Stimulated activated CD8-positive, alpha-beta memory T cell treated with anti-CD3 and anti-CD28 coated beads, Interleukin-12 subunit alpha, Interleukin-12 subunit beta, amount 100 ng/mL, for 4 hours (primary cell): ENCODE measurements around the gene TMA7.
"Not testable (repeated sequence)": the region's sequence is repeated elsewhere in the genome, so short reads cannot be mapped to it uniquely, and the experiment has no call there.

Experiments used
- DNase-seq: peaks from one replicate; pipeline ENCODE4 v3.0.0-alpha.2; 2020; ENCODE audit warnings: low read depth

TMA7 gene

GRCh38 chr3:48439820-48440589 lies at the start of gene TMA7, which contains the start of gene CCDC51:
TSS of gene TMA7 (plus strand) at chr3:48440257. CDS start at chr3:48440297, 40 bp downstream.
TSS of gene CCDC51 (minus strand) at chr3:48440119. CDS start at chr3:48435128, 4,991 bp downstream.
- peak; percentile 95 for DNase-seq

DNA sequence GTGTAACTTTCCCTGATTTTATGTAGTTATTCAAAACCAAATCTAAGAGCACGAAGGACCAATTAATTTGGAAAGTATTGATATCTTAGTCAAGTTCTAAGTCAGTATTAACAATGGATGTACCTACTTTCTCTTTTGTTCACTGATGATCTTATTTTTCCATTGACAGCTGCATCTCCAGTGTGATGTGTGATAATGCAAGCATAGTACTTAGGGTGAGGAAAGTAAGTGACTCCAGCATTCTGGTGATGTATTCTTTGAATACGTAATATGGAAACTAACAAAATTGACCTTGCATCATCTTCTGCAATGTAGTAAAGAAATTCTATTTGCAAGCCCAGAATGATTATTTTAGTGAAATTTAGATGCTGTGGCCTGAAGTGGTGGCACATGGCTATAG lies 45.7 kb upstream of the TMA7 start:
- no peak for DNase-seq

DNA sequence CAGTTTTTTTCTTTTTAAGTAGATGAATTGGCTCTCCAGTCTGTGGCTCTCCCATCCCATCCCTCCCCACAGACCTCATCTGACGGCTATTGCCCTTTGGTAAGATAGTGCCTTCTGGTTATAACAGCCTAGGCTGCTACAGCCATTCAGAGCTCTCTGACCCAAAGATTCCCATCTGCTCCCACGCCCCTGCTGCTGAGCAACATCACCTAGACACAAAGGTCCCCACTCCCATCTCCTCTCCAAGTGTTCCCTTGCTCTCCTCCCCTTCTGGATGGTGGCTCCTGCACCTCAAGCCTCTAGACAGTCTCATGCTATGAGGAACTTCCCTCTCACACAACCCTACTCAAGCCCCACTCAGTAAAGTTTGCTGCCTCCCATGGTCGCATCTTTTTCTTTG lies 44.3 kb upstream of the TMA7 start:
- no peak for DNase-seq

GRCh38 chr3:48397767-48398681 lies 42.0 kb upstream of the TMA7 start:
- DNase-seq, result no peak

DNA sequence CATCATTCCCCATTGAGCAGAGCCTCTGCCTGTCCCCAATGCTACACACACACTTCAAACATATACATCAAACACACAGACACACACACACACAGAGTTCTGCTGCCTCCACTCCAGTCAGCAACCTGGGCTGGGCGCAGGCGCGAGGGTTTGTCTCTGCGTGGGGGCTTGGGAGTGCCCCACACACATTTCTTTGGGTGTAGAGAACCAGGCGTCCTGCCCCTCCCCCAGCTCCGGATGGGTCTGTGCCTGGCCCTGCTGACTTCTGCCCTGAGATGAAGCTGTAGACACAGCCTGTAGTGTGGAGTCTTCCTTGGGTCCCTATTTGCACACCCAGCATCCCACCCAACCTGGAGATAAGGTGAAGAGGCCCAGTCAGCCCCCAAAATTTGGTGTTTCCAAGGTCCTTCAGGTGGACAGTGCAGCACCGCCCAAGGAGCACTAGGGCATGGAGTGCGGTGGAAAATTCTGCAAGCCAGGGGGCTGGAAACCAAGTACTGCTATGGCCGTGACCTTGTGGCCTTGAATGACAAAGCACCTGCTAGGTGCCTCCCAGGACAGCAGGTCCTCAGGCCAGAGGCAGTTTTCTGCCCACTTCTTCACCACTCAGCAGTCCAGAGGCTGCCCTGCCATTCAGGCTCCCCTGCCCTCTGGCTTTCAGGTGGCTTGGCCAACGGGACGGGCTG lies 41.2 kb upstream of the TMA7 start:
- DNase-seq, result no peak

- no peak for DNase-seq
Observed at GRCh38 chr3:48399387-48400172, 40.5 kb upstream of the TMA7 start.

- peak; percentile 15 for DNase-seq
Observed at GRCh38 chr3:48400824-48401433, 39.1 kb upstream of the TMA7 start.

DNA sequence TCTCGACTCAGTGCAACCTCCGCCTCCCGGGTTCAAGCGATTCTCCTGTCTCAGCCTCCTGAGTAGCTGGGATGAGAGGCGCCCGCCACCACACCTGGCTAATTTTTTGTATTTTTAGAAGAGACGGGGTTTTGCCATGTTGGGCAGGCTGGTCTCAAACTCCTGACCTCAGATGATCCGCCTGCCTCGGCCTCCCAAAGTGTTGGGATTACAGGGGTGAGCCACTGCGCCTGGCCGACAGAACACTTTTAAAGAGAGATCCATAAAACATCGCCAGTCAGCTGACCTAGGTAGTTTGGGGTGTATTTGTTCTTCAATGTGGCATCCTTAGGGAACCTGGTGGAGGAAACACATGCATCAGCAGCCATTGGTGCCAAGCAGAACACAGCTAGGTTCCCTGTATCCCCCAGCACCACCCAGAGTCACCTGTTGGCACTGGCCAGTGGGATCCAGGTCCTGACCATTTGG lies 38.6 kb upstream of the TMA7 start:
- DNase-seq, result not testable (repeated sequence)

DNA sequence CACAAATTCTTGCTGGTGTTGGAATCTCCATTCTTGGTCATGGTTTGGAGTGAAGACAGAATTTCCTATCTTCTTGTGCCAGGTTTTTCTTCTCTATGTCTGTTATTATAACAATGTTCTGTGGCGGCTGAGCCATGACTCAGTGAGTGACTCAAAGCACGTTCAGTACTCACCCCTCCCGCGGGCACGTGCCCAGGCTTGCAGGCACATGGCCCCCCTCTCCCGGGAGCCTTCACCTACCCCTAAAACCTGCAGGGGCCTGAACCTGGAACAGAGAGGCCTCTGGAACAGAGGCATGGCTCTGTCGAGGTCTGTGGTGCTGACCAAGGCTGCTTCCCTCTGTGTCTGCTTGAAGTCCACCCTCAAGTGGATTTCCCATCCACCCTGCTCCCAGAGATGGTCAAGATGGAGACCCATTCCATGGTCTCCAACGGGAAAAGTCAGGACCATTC lies 37.8 kb upstream of the TMA7 start:
- no peak for DNase-seq

- DNase-seq, result no peak
Observed at GRCh38 chr3:48402907-48403306, 37.1 kb upstream of the TMA7 start.

DNA sequence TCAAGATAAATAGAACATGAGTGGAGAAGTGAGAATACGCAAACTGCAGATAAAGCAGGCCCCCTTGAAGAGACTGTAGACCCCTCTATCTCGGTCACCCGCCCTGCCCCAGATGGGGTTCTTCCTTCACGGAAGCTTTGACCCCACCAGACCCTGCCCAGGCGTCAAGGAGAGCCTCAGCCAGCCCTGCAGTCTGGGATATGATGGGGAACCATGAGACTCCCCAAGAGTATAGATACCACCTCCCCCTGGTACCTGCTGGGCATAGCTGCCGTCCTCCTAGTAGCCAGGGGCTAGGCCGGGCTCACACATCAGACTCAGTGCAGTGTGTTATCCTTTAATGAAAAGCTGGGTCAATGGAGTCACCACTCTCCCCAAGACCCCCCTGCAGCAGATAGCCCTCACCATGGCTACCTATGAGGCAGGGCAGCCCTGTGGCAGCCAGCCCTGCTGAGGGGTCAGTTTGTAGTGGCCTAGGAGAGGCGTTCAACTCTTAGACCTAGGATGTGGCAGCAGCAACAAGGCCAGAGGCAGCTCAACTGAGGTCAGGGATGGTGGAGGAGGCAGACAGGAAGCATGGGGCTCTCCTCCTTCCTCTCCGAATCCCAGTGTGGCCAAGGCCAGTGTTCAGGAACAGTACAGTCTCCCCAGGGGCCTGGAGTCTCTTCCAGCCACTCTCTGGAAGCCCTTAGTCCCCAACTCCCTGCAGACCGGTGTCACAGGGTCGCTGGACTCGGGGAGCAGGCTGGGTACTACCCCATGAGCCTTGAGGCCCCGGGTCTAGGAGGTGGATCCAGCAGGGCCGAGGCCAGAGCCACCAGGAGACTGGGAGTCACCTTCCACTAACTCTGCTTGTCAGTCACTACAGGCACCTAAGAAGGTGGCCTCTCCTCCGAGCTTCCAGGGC lies 36.3 kb upstream of the TMA7 start:
- no peak for DNase-seq

DNA sequence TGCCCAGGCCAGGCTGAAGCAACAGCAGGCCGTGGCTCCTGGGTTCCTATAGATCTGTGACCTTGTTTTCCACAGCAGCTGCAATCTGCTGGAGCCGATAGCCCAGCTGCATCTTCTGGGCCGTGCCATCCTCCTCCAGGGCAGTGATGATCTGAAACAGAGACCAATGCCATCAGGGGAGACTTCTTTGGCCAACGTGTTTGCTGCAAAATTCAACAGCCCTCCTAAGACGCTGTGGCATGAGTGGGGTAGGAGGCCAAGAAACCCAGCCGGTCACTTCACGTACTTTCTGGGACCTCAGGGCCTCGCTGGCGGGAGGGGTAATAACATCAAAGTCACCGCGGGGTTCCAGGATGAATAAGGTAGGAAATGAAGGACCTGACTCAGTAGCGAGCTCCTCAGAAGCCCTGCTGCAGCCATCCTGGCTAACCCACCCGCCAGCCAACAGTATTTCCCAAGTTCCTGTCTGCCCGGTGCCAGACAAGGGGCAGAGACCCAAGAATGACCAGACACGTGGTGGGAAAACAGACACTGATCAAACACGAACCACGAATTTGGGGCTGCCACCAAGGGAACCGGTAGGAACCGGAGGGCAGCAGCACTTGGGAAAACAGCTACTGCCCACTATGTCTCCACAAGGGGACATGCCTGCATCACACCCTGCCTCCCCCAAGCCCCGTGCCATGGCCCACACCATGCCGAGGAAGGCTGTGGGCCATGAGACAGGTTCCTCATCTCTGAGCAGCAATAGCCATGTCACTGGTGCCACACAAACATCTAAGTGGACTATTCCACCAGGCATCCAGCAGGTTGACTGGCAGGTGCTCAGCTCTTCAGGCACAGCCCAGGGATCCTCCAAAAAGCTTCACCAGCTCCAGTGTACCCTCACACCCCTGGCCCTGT lies 35.4 kb upstream of the TMA7 start:
- no peak for DNase-seq

GRCh38 chr3:48405343-48405881 lies 34.6 kb upstream of the TMA7 start:
- DNase-seq, result no peak

DNA sequence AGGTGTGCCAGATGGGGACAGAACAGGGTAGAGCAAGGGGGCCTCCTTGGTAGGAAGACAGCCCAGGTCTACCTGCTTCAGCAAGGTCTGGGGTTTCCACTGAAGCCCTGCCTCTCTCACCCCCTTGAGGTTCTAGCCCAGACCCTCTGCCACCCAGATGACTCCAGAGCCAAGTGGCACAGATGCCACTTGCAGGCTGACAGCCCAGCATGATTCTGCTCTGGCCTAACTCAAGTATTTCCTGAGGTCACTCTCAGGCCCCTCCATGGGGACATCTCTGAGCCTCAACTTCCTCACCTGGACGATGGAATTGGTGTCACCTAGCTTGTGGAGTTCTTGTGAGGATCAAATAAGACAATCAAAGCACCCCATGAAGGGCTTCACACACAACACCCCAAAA lies 34.1 kb upstream of the TMA7 start:
- DNase-seq, result no peak

DNA sequence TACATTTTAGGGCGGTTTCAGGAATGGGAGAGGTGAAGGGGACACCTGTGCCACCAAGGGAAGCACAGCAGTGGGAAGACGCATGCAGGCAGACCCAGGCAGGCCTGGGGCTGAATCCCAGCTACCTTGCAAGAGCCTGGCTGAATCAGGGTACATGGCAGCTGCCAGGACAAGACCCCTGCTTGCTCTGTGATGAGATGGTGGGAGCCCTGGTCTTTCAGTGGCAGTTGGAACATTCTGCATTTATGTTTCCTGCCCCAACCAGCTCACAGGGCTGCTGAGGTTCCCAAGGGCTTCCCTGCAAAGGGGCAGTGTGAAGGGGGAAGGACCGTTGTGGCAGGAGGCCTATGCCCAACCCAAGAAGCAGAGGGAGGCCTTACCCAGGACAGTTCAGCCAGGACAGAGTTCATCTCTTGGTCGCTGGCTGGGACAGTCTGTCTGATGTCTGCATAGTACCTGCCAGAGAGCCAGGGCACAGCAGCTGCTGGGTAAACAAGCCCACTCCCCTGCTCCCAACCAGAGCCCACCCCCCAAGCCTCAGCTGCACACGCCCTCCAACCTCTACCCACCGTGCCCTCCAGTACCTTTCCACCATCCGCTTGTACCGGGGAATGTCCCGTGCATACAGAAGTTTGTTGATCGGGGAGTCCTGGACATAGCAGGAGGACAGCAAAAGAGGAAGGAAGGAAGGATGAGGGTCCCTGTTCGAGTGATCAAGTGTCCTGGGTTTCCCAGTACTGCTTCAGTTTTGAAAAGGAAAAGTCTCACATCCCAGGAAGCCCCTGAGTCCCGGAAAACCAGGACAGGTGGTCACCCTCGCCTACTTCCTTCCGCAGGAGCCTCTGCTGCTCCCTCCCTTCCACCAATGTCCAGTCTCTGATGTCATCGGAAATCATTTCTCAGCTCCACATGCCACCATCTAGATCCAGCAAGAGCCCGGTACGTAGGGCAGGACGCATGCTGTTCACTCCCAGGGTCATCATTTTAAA lies 33.3 kb upstream of the TMA7 start:
- DNase-seq, result no peak

- no peak for DNase-seq
Observed at GRCh38 chr3:48407542-48408099, 32.4 kb upstream of the TMA7 start.

- no peak for DNase-seq
Observed at GRCh38 chr3:48408823-48409281, 31.2 kb upstream of the TMA7 start.
